Lower leg skin (tissue), 3 donors: Measurements from ENCODE around the gene SEMA3D.

Experiments
- POLR2A ChIP-seq, 2 donors: fragments of 450-650 bp; IDR thresholded peaks; one replicate each; pipeline ENCODE4 v1.6.1; 2016 to 2017; ENCODE audit warnings: antibody characterized with exemption in 2 of 2, mild to moderate bottlenecking in 1 of 2, moderate library complexity in 1 of 2
- TF ChIP-seq, protein P1 (sequence below), 3 donors: fragments of 450-650 bp; IDR thresholded peaks; one replicate each; pipeline ENCODE4 v1.5.1; 2016; ENCODE audit warnings: antibody characterized with exemption in 3 of 3, mild to moderate bottlenecking in 3 of 3, moderate library complexity in 2 of 3

DNA sequence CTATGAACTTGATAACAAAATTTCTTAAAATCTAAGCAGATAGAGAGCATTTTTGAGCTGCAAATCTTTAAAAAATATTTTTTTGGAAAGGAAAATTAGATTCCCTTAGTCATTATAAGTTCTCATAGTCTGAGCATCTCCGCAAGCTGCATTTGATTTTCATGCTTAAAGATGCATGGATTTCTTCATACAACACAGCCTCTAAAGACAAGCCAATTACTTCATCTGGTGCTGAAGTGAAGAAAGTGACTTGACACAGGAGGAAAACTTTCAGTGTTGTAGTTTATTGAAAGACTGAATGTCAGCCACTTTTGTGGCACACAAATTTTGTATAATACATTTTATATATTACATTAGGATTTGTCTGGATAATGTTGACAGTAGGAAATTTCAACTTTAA lies 22.5 kb downstream of the SEMA3D start:
- TF ChIP-seq, protein P1, sequence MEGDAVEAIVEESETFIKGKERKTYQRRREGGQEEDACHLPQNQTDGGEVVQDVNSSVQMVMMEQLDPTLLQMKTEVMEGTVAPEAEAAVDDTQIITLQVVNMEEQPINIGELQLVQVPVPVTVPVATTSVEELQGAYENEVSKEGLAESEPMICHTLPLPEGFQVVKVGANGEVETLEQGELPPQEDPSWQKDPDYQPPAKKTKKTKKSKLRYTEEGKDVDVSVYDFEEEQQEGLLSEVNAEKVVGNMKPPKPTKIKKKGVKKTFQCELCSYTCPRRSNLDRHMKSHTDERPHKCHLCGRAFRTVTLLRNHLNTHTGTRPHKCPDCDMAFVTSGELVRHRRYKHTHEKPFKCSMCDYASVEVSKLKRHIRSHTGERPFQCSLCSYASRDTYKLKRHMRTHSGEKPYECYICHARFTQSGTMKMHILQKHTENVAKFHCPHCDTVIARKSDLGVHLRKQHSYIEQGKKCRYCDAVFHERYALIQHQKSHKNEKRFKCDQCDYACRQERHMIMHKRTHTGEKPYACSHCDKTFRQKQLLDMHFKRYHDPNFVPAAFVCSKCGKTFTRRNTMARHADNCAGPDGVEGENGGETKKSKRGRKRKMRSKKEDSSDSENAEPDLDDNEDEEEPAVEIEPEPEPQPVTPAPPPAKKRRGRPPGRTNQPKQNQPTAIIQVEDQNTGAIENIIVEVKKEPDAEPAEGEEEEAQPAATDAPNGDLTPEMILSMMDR (IDR thresholded peaks at IDR 0.05): no peak
- TF ChIP-seq POLR2A (IDR thresholded peaks at IDR 0.05): no peak
